ENCODE data around the gene PLS3. TPM values are rescaled to one million over a fixed set of nuclear protein-coding genes. Genes with fewer than 3 reads are reported as not detected.

PLS3 gene
- total and polyA plus RNA-seq, 3 donors from 2014 or later, result 26.6 to 49.2 (median 35.4) TPM

DNA sequence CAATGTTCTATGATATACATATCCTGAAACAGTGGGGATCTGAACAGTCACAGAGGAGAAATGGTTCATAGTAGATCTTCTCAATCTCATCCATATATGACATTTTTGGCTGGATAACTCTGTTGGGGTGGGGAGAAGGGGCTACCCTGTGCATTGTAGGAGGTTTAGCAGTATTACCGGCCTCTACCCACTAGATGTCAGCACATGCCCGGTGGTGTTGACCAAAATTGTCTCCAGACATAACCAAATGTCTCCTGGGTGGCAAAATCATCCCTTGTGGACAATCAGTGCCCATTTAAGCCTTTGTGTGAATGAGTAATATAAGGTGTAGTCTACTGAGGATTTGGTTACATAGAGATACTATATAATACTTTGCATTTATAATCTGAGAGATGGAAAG is 89.9 kb downstream of the PLS3 start:
- 16 to 25% methylated on average over 2 of the region's 2 CpGs for WGBS, 2 donors
- no peak overlapping the region for H3K27ac ChIP-seq
- no peak overlapping the region for H3K4me3 ChIP-seq
- no peaks in the 10 kb centered on the region for H3K9me3 ChIP-seq
- H3K27me3 ChIP-seq, result no peaks in the 10 kb centered on the region
- intact Hi-C loops (cut with DNase I; ENCODE audit: low total_unique reads), result no loop called here
- no peaks in the 10 kb centered on the region for H3K36me3 ChIP-seq (ENCODE audit: low read depth, missing control alignments)
- TF ChIP-seq, protein P1, sequence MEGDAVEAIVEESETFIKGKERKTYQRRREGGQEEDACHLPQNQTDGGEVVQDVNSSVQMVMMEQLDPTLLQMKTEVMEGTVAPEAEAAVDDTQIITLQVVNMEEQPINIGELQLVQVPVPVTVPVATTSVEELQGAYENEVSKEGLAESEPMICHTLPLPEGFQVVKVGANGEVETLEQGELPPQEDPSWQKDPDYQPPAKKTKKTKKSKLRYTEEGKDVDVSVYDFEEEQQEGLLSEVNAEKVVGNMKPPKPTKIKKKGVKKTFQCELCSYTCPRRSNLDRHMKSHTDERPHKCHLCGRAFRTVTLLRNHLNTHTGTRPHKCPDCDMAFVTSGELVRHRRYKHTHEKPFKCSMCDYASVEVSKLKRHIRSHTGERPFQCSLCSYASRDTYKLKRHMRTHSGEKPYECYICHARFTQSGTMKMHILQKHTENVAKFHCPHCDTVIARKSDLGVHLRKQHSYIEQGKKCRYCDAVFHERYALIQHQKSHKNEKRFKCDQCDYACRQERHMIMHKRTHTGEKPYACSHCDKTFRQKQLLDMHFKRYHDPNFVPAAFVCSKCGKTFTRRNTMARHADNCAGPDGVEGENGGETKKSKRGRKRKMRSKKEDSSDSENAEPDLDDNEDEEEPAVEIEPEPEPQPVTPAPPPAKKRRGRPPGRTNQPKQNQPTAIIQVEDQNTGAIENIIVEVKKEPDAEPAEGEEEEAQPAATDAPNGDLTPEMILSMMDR (IDR thresholded peaks at IDR 0.05), result peak; percentile 6 to 31 (median 11)
- TF ChIP-seq POLR2A (IDR thresholded peaks at IDR 0.05), result no peak
- no peaks in the 10 kb centered on the region for H3K4me1 ChIP-seq
- DNase-seq, result peak; percentile 34

DNA sequence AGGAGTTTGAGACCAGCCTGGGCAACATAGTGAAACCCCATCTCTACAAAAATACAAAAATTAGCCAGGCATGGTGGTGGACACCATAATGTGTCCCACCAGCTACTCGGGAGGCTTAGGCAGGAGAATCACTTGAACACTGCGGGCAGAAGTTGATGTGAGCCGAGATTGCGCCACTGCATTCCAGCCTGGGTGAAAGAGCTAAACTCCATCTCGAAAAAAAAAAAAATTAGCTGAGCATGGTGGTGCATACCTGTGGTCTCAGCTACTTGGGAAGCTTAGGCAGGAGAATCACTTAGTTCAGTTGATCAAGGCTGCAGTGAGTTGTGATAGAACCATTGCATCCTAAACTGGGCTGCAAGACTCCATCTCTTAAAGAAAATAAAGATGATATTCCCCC is 91.2 kb downstream of the PLS3 start:
- TF ChIP-seq, protein P1 (IDR thresholded peaks at IDR 0.05), result no peak
- no peak for TF ChIP-seq POLR2A (IDR thresholded peaks at IDR 0.05)
- no peaks in the 10 kb centered on the region for H3K27me3 ChIP-seq

DNA sequence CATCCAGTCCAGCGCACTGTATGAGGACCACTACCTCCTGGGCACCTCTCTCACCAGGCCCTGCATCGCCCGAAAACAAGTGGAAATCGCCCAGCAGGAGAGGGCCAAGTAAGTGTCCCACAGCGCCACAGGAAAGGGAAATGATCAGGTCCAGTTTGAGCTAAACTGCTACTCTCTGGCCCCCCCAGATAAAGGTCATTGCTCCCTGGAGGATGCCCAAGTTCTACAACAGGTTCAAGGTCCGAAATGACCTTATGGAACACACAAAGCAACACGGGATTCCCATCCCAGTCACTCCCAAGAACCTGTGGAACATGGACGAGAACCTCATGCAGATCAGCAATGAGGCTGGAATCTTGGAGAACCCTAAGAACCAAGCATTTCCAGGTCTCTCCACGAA is 104.1 kb downstream of the PLS3 start:
- no peak for DNase-seq
- WGBS, 2 donors, result 96 to 100% methylated on average over 2 to 7 of the region's 9 CpGs
- H3K4me3 ChIP-seq, result no peak overlapping the region
- intact Hi-C loops (cut with DNase I; ENCODE audit: low total_unique reads), result no loop called here
- no peak overlapping the region for H3K27ac ChIP-seq
- no peaks in the 10 kb centered on the region for H3K27me3 ChIP-seq
- TF ChIP-seq, protein P1 (IDR thresholded peaks at IDR 0.05), result no peak
- no peak for TF ChIP-seq POLR2A (IDR thresholded peaks at IDR 0.05)
- no peaks in the 10 kb centered on the region for H3K4me1 ChIP-seq
- no peaks in the 10 kb centered on the region for H3K36me3 ChIP-seq (ENCODE audit: low read depth, missing control alignments)
- H3K9me3 ChIP-seq, result no peaks in the 10 kb centered on the region

More for the DNA sequence above, 91.2 kb downstream of the PLS3 start:
- Histone ChIP-seq H3K4me1 (no peaks in the 10 kb centered on the region), H3K9me3 (no peaks in the 10 kb centered on the region), H3K36me3 (ENCODE audit: low read depth, missing control alignments) (no peaks in the 10 kb centered on the region), H3K27ac (no peak overlapping the region), H3K4me3 (no peak overlapping the region)
- WGBS, 2 donors, result 96% methylated on average over 4 of the region's 5 CpGs; no CpG with 5 or more reads in 1 of the 2 donors
- intact Hi-C loops (cut with DNase I; ENCODE audit: low total_unique reads), result no loop called here
- no peak for DNase-seq

DNA sequence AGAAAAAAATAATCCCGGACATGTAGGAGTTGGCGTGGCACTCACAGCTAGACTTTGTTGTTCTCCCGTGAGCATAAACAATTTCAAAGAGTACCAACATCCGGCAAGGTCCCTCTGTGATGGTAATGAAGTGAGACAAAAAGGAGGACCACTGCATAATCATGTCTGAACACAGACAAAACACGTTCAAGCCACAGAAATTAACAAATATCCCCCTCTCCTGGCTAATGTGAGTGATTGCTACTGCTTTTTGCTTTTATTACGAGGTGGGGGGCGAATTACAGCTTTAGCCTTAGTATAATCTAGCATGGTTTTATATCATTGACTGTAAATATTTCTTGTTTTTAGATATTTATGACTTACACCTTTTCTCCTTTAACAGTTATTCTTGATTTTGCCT is 118.5 kb downstream of the PLS3 start:
- H3K9me3 ChIP-seq, result no peaks in the 10 kb centered on the region
- no peaks in the 10 kb centered on the region for H3K4me1 ChIP-seq
- no peaks in the 10 kb centered on the region for H3K36me3 ChIP-seq (ENCODE audit: low read depth, missing control alignments)
- WGBS, 2 donors, result 7 to 8% methylated on average over 7 of the region's 7 CpGs
- H3K27me3 ChIP-seq, result no peaks in the 10 kb centered on the region
- intact Hi-C loops (cut with DNase I; ENCODE audit: low total_unique reads), result no loop called here
- H3K4me3 ChIP-seq, result no peak overlapping the region
- no peak overlapping the region for H3K27ac ChIP-seq
- DNase-seq, result no peak
- TF ChIP-seq, protein P1 (IDR thresholded peaks at IDR 0.05), result peak in 1 of 3 experiments; percentile 28
- no peak for TF ChIP-seq POLR2A (IDR thresholded peaks at IDR 0.05)

DNA sequence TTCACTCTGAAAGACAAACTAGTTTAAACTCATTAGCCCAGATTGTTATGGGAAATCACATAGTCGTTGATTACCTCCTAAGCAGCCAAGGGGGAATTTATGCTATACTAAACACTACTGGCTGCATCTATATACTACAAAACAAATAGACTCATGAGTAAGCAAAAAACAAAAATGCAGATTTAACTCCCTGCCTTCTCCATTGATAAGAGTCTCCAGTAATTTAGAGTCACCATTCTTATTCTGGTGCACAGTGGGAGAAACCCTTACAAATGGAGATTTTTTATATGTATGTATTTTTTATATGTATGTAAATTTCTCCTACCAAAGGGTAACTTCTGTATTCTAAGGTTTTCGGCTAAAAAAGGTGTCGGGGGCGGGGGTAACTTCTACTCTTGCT is 126.6 kb downstream of the PLS3 start:
- Histone ChIP-seq H3K27ac (no peak overlapping the region), H3K4me1 (no peaks in the 10 kb centered on the region), H3K27me3 (no peaks in the 10 kb centered on the region), H3K4me3 (no peak overlapping the region), H3K9me3 (no peaks in the 10 kb centered on the region), H3K36me3 (ENCODE audit: low read depth, missing control alignments) (no peaks in the 10 kb centered on the region)
- intact Hi-C loops (cut with DNase I; ENCODE audit: low total_unique reads), result no loop called here
- no peak for DNase-seq
- TF ChIP-seq POLR2A (IDR thresholded peaks at IDR 0.05), result no peak
- TF ChIP-seq, protein P1 (IDR thresholded peaks at IDR 0.05), result no peak
- 56 to 83% methylated on average over 4 of the region's 4 CpGs for WGBS, 2 donors
